IMR-90 (cell line): ENCODE results near the gene C11orf21. TPM values are rescaled to one million over a fixed set of nuclear protein-coding genes. Genes with fewer than 3 reads are reported as not detected.

Experiments
- ATAC-seq: fragments of 200-7000 bp; cut with Tn5 transposase; 2 replicates; pipeline ENCODE4 v1.9.1; 2020; ENCODE audit warnings: low read depth, mild to moderate bottlenecking, moderate library complexity
- BruUV-seq: library from RNA; stranded (reverse); fragments of 400-500 nt; replicated peaks from 2 replicates; lab custom pipeline; 2021; lab: Mats Ljungman, UMichigan
- CTCF ChIA-PET: fragments of 300-600 bp; formaldehyde crosslinking; extraction: SDS; loops from one replicate; lab custom pipeline; 2021; ENCODE audit warnings: antibody characterized with exemption; lab: Yijun Ruan, JAX
- POLR2A ChIA-PET: fragments of 300-600 bp; sonication (Branson Sonifier 250); formaldehyde crosslinking; loops from one replicate; lab custom pipeline; 2022; ENCODE audit warnings: antibody characterized with exemption; ENCODE audit not compliant: unreplicated experiment; lab: Charles Lee
- DNase-seq: peaks from one replicate; pipeline ENCODE4 v3.0.0; 2013
- H2AFZ ChIP-seq: replicated peaks from 2 replicates; pipeline ENCODE3; 2013; ENCODE audit warnings: low read length, mild to moderate bottlenecking; ENCODE audit not compliant: poor library complexity
- H2AK5ac ChIP-seq: 2 replicates; pipeline ENCODE4 v1.6.1; 2013; ENCODE audit warnings: low read depth, low read length, inconsistent platforms
- H2AK9ac ChIP-seq: replicated peaks from 2 replicates; pipeline ENCODE3; 2013; ENCODE audit warnings: mild to moderate bottlenecking, low read depth, low read length, moderate library complexity; ENCODE audit not compliant: poor library complexity
- H2BK120ac ChIP-seq: 2 replicates; pipeline ENCODE4 v1.6.1; 2013; ENCODE audit warnings: low read depth, low read length, inconsistent platforms
- H2BK15ac ChIP-seq: 3 replicates; pipeline ENCODE4 v1.6.1; 2013; ENCODE audit warnings: low read depth, low read length, inconsistent platforms
- H2BK20ac ChIP-seq: 2 replicates; pipeline ENCODE4 v1.6.1; 2013; ENCODE audit warnings: low read depth, mild to moderate bottlenecking, inconsistent platforms, low read length, moderate library complexity
- H2BK5ac ChIP-seq: 2 replicates; pipeline ENCODE4 v1.6.1; 2013; ENCODE audit warnings: mild to moderate bottlenecking, low read depth, low read length, inconsistent platforms; ENCODE audit not compliant: poor library complexity, severe bottlenecking
- H3K14ac ChIP-seq: replicated peaks from 2 replicates; pipeline ENCODE4 v1.6.1; 2013; ENCODE audit warnings: low read depth, low read length, inconsistent platforms
- H3K18ac ChIP-seq: 2 replicates; pipeline ENCODE4 v1.6.1; 2013; ENCODE audit warnings: low read depth, low read length, control low read depth
- H3K23ac ChIP-seq: 2 replicates; pipeline ENCODE4 v1.6.1; 2013; ENCODE audit warnings: low read depth, low read length, inconsistent platforms
- H3K27ac ChIP-seq: 2 replicates; pipeline ENCODE4 v1.5.1; 2013; ENCODE audit warnings: mild to moderate bottlenecking, control low read depth, low read length; ENCODE audit not compliant: insufficient read depth
- H3K27me3 ChIP-seq: 2 replicates; pipeline ENCODE4 v1.6.1; 2013; ENCODE audit warnings: low read length; ENCODE audit not compliant: control insufficient read depth, insufficient read depth
- H3K36me3 ChIP-seq: 2 replicates; pipeline ENCODE4 v1.6.1; 2013; ENCODE audit warnings: low read length, mixed read lengths; ENCODE audit not compliant: control insufficient read depth, insufficient read depth
- H3K4ac ChIP-seq: 2 replicates; pipeline ENCODE4 v1.6.1; 2013; ENCODE audit warnings: low read depth, low read length, inconsistent platforms
- H3K4me1 ChIP-seq: 2 replicates; pipeline ENCODE4 v1.6.1; 2013; ENCODE audit warnings: low read length, mixed read lengths; ENCODE audit not compliant: control insufficient read depth, insufficient read depth
- H3K4me2 ChIP-seq: 2 replicates; pipeline ENCODE4 v1.6.1; 2013; ENCODE audit warnings: low read depth, mild to moderate bottlenecking, control low read depth, low read length, moderate library complexity
- H3K4me3 ChIP-seq: 2 replicates; pipeline ENCODE4 v1.5.1; 2013; ENCODE audit warnings: low read depth, mild to moderate bottlenecking, control low read depth, low read length, moderate library complexity; ENCODE audit not compliant: insufficient read depth
- H3K56ac ChIP-seq: 2 replicates; pipeline ENCODE4 v1.6.1; 2013; ENCODE audit warnings: low read length, inconsistent platforms; ENCODE audit not compliant: insufficient read depth; ENCODE audit errors: extremely low read depth
- H3K79me1 ChIP-seq, 2 experiments: 2 replicates each; pipeline ENCODE4 v1.6.1; 2013; ENCODE audit warnings: low read length in 2 of 2, inconsistent platforms in 1 of 2, low read depth in 1 of 2
- H3K9ac ChIP-seq: 2 replicates; pipeline ENCODE4 v1.6.1; 2013; ENCODE audit warnings: low read depth, low read length, control low read depth
- H3K9me1 ChIP-seq: 2 replicates; pipeline ENCODE4 v1.6.1; 2013; ENCODE audit warnings: low read length, inconsistent platforms; ENCODE audit not compliant: insufficient read depth
- H3K9me3 ChIP-seq: 2 replicates; pipeline ENCODE4 v1.6.1; 2013; ENCODE audit warnings: low read length; ENCODE audit not compliant: control insufficient read depth, insufficient read depth
- H4K20me1 ChIP-seq: 2 replicates; pipeline ENCODE4 v1.6.1; 2013; ENCODE audit warnings: low read length, inconsistent platforms; ENCODE audit not compliant: insufficient read depth
- H4K5ac ChIP-seq: 2 replicates; pipeline ENCODE4 v1.6.1; 2013; ENCODE audit warnings: mild to moderate bottlenecking, low read depth, low read length, control low read depth
- H4K8ac ChIP-seq, 2 experiments: 2 replicates each; pipeline ENCODE4 v1.6.1; 2013; ENCODE audit warnings: low read depth in 2 of 2, low read length in 2 of 2, control low read depth in 1 of 2, inconsistent platforms in 1 of 2
- H4K91ac ChIP-seq: 2 replicates; pipeline ENCODE4 v1.6.1; 2013; ENCODE audit warnings: low read depth, low read length, inconsistent platforms; ENCODE audit not compliant: insufficient read depth
- CEBPB ChIP-seq: IDR thresholded peaks from 2 replicates; pipeline ENCODE4 v1.6.1; 2012; ENCODE audit warnings: low read depth, low read length, improper control_type of control experiment
- CHD1 ChIP-seq: IDR thresholded peaks from 2 replicates; pipeline ENCODE4 v1.6.1; 2012; ENCODE audit warnings: low read depth, low read length, improper control_type of control experiment
- CTCF ChIP-seq: conservative IDR thresholded peaks from 2 replicates; pipeline ENCODE4 v1.5.1; 2012; ENCODE audit warnings: mild to moderate bottlenecking, low read depth, low read length, improper control_type of control experiment
- ELK1 ChIP-seq: fragments of 150-350 bp; IDR thresholded peaks from 2 replicates; pipeline ENCODE4 v1.6.1; 2016; ENCODE audit warnings: low read depth, mild to moderate bottlenecking, low read length, moderate library complexity, borderline replicate concordance
- MAFK ChIP-seq: IDR thresholded peaks from 2 replicates; pipeline ENCODE4 v1.6.1; 2012; ENCODE audit warnings: low read depth, low read length, improper control_type of control experiment
- MAZ ChIP-seq: IDR thresholded peaks from 2 replicates; pipeline ENCODE4 v1.6.1; 2012; ENCODE audit warnings: low read depth, mild to moderate bottlenecking, low read length, improper control_type of control experiment, moderate library complexity, borderline replicate concordance
- MXI1 ChIP-seq: IDR thresholded peaks from 2 replicates; pipeline ENCODE4 v1.6.1; 2012; ENCODE audit warnings: low read depth, mild to moderate bottlenecking, low read length, moderate library complexity, borderline replicate concordance
- NFE2L2 ChIP-seq: fragments of 150-350 bp; IDR thresholded peaks from 2 replicates; pipeline ENCODE4 v1.6.1; 2016; ENCODE audit warnings: low read depth, mild to moderate bottlenecking, low read length
- RFX5 ChIP-seq: IDR thresholded peaks from 2 replicates; pipeline ENCODE4 v1.8.0; 2012; ENCODE audit warnings: low read depth, mild to moderate bottlenecking, low read length, moderate library complexity
- SMC3 ChIP-seq: fragments of 150-350 bp; IDR thresholded peaks from 2 replicates; pipeline ENCODE4 v1.6.1; 2016; ENCODE audit warnings: low read depth, mild to moderate bottlenecking, antibody characterized with exemption, low read length, moderate library complexity
- USF2 ChIP-seq: fragments of 150-350 bp; IDR thresholded peaks from 2 replicates; pipeline ENCODE4 v1.6.1; 2017; ENCODE audit warnings: mild to moderate bottlenecking, antibody characterized with exemption, low read length, low read depth
- WGBS, 2 experiments: methylation state at CpG; one replicate each; pipeline versions ENCODE4 v1.1.5 to v1.1.7; 2013; ENCODE audit warnings: missing lambda C conversion rate in 2 of 2; ENCODE audit not compliant: insufficient read length in 1 of 2; ENCODE audit errors: extremely low coverage in 2 of 2; 5-methylcytosine and 5-hydroxymethylcytosine counted together
- dilution Hi-C: fragments of 300-500 bp; cut with HindIII; formaldehyde crosslinking; loops from one replicate; pipeline ENCODE4 v1.14.3; 2018; ENCODE audit warnings: low sequenced_read_pairs; ENCODE audit not compliant: unreplicated experiment
- in situ Hi-C: fragments of 300-500 bp; cut with MboI; formaldehyde crosslinking; loops from 3 replicates; pipeline ENCODE4 v1.14.3; 2019; ENCODE audit warnings: low sequenced_read_pairs, inconsistent platforms, mixed read lengths
- intact Hi-C: fragments of 100-400 bp; cut with micrococcal nuclease; formaldehyde crosslinking; loops from 2 replicates; pipeline ENCODE4 v1.10.0; 2022
- polyA plus RNA-seq, 3 experiments: library from polyadenylated mRNA; depleted of rRNA; stranded (reverse); fragments of >200 nt; gene quantifications; 2 replicates each; pipeline ENCODE4 v1.2.3, GENCODE V29; 2012; ENCODE audit warnings: low replicate concordance in 1 of 3
- total RNA-seq: library from RNA; depleted of rRNA; stranded (reverse); fragments of >200 nt; gene quantifications from 2 replicates; pipeline ENCODE4 v1.2.3, GENCODE V29; 2012

The C11orf21 gene
- total and polyA plus RNA-seq, 2 of the 4 experiments (the other 2 are of a cell fraction): not detected

- WGBS, 2 experiments: no CpG with 5 or more reads among the region's 5 CpGs
- BruUV-seq: no TSS peak
Observed at GRCh38 chr11:2331404-2331803, 29.7 kb upstream of the C11orf21 start.

More at GRCh38 chr11:2331404-2331803, 29.7 kb upstream of the C11orf21 start:
- Histone ChIP-seq H3K9ac (no peak overlapping the region), H2BK120ac (no peak overlapping the region), H4K91ac (no peak overlapping the region), H3K4me3 (no peak overlapping the region), H2AFZ (no peak overlapping the region), H4K5ac (no peak overlapping the region), H3K4me1 (no peaks in the 10 kb centered on the region), H3K23ac (no peak overlapping the region), H3K56ac (no peak overlapping the region), H2AK5ac (no peak overlapping the region), H4K8ac (no peak overlapping the region), H3K9me3 (peaks cover 5% of the 10 kb centered on the region), H3K4ac (no peak overlapping the region), H3K4me2 (no peak overlapping the region), H2AK9ac (no peak overlapping the region), H2BK15ac (no peak overlapping the region), H3K36me3 (no peaks in the 10 kb centered on the region), H3K27me3 (peaks cover 2% of the 10 kb centered on the region; the same call in 1 of the 2 replicates), H3K14ac (no peak overlapping the region), H2BK5ac (no peak overlapping the region), H3K18ac (no peak overlapping the region), H3K79me1 (no peaks in the 10 kb centered on the region), H2BK20ac (no peak overlapping the region), H3K9me1 (no peaks in the 10 kb centered on the region), H3K27ac (no peak overlapping the region), H4K20me1 (no peaks in the 10 kb centered on the region)
- in situ Hi-C loops (no loop called here), intact Hi-C loops (no loop called here), dilution Hi-C loops (no loop called here)
- CTCF ChIA-PET: no interaction called here
- ATAC-seq: no peak
- no peak for DNase-seq
- no peak for TF ChIP-seq SMC3
- no peak for TF ChIP-seq CEBPB
- TF ChIP-seq CHD1: no peak
- no peak for TF ChIP-seq NFE2L2
- TF ChIP-seq USF2: no peak
- TF ChIP-seq ELK1: no peak
- no peak for TF ChIP-seq CTCF
- no peak for TF ChIP-seq MAFK
- TF ChIP-seq MXI1: no peak
- no peak for TF ChIP-seq MAZ
- TF ChIP-seq RFX5: no peak
- POLR2A ChIA-PET: no interaction called here
